HG03565 (cell line): ENCODE measurements around the gene ARTN.

Source experiments
- ATAC-seq: cut with Tn5 transposase; IDR thresholded peaks from one replicate; pipeline ENCODE4 v1.9.1; 2021; ENCODE audit warnings: mild to moderate bottlenecking, moderate library complexity; ENCODE audit not compliant: unreplicated experiment

The ARTN gene

GRCh38 chr1:43969416-43969745 lies 35.8 kb downstream of the ARTN start:
- ATAC-seq, result no peak

GRCh38 chr1:43969746-43970466 lies 36.3 kb downstream of the ARTN start, which contains the start of gene DPH2:
Gene DPH2 (plus strand): TSS chr1:43970010. CDS start chr1:43970176, 166 bp downstream.
- peak; percentile 71 for ATAC-seq

DNA sequence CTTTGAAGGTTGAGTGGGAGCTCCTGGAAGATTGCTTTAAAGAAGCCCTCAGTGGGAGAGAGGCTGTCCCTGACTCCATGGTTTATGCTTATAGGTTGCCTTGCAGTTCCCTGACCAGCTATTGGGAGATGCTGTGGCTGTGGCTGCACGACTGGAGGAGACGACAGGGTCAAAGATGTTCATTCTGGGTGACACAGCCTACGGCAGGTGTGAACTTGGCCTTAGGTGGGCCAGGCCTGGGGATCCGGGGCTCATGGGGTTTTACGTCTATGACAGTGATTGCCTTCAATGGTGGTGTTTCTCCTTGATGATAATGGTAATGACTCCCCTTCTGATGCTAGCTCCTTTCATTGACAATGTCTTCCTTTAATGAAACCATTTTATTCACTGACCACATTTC lies 36.9 kb downstream of the ARTN start:
- no peak for ATAC-seq

- no peak for ATAC-seq
Measured at GRCh38 chr1:43970911-43971310, 37.3 kb downstream of the ARTN start.

DNA sequence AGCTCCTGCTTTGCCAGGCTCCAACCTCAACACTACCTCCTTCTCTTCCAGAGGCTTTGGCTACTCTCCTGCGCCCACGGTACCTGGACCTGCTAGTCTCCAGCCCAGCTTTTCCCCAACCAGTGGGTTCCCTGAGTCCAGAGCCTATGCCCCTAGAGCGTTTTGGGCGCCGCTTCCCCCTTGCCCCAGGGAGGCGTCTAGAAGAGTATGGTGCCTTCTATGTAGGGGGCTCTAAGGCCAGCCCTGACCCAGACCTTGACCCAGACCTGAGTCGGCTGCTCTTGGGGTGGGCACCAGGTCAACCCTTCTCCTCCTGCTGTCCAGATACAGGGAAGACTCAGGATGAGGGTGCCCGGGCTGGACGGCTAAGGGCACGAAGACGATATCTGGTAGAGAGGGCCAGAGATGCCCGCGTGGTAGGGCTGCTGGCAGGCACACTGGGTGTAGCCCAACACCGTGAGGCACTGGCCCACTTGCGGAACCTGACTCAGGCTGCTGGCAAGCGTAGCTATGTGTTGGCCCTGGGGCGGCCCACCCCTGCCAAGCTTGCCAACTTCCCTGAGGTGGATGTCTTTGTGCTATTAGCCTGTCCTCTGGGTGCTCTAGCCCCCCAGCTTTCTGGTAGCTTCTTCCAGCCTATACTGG lies 37.9 kb downstream of the ARTN start:
- ATAC-seq, result no peak

DNA sequence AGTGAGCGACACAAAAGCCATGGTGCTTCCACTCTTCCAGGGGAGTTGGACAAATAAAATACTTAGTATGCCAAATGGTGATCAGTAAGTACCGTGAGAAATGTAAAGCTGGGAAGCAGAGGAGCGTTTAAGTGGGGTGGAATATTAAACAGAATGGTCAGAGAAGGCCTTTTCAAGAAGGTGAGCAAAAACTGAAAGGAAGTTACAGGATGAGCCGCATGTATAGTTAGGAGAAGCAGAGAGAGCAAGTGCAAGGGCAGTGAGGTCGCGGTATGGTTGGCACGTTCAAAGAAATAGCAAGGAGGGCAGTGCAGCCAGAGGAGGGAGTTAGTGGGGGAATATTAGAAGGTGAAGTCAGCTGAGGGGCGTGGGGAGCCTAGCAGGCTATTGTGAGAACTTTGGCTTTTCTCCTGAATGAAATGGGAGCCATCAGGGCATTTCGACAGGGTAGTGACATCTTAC lies 40.4 kb downstream of the ARTN start:
- ATAC-seq, result no peak

DNA sequence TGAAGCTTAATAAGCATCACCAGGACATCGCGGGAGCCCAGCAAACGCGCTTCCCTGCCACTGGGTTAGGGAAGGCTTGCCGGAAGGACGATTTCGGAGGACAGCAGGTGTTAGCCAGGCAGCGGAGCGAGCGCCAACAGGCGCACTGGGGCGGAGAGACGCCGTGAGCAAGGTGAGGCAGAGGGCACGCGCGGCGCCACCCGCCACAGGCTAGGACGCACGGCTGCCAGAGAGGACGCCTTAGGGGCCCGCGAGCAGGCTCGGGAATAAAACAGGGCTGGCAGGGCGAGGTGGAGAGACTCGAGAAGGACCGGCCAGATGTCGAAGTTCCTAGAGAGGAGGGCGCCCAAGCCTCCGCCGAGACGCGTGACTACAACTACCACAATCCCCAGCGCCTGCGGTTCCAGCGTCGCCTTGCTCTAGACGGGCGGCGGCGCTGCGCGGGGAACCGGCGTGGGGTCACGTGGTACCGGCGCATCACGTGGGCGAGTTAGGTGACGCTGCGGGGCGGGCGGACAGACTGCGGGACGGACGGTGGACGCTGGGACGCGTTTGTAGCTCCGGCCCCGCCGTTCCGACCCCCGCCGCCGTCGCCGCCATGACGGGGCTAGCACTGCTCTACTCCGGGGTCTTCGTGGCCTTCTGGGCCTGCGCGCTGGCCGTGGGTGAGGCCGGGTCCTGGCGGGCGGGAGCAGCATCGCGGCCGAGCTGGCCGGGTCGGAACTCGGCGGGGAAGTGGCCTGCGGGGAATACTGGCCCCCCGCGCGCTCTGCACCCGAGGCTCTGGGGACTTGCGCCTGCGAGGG lies 41.0 kb downstream of the ARTN start, which contains the start of gene ATP6V0B:
ATP6V0B (plus strand) TSS at position 518 of the 806 bp plus-strand sequence; CDS start at position 599, 81 bp downstream.
- peak; percentile 43 for ATAC-seq

DNA sequence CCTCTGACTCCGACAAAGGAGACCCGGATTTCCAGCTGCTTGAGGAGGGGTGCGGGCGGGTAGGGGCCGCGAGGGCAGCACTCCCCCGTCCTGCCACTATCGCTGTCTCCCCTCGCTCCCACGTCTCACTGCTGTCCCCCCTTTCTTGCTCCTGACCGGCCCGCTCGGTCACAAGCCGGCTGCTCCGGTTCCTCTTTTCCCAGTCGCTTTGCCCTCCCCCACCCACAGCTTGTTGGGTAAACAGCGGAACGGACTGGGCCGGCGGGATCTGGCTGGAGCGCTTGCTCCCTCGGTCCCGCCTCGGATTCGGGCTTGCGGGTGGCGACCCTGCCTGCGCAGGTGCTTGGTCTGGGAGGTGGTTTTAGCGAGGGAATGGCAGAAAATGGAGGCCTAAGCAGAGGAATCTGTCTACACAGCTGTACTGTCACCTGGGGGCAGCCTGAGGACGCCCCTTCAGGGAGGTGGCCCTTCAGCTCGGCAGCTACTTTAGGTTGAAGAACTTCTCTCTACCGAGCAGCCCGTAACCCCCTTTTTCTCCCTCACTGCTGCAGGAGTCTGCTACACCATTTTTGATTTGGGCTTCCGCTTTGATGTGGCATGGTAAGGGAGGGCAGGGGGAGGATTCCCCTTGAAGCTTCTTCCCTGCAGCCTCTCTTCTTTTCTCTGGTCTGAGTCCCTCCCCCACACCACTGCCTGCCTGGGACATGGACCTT lies 41.8 kb downstream of the ARTN start:
- ATAC-seq, result no peak

DNA sequence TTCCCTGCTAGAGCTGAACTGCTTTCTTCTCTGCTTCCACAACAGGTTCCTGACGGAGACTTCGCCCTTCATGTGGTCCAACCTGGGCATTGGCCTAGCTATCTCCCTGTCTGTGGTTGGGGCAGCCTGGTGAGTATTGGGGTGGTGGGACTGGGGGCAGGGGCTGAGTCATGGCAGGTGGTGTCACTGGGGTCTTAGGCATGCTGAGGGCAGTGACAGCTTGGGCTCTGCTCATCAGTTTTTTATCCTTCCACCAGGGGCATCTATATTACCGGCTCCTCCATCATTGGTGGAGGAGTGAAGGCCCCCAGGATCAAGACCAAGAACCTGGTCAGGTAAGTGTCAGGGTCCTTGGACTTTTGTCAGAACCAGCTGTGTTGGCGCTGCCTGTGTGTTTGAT lies 42.4 kb downstream of the ARTN start:
- no peak for ATAC-seq

DNA sequence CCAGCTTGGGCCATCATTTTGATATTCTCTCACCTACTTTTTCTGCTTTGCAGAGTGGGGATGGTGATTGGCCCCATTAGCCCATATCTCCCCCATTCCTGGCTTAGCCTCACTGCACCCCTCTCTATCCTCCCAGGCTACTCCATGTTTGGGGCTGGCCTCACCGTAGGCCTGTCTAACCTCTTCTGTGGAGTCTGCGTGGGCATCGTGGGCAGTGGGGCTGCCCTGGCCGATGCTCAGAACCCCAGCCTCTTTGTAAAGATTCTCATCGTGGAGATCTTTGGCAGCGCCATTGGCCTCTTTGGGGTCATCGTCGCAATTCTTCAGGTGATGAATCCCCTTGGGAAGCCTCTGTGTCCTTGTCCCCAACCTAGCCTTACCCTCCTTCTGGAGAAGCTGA lies 43.3 kb downstream of the ARTN start:
- ATAC-seq, result no peak

- no peak for ATAC-seq
Measured at GRCh38 chr1:43977376-43978263, 44.0 kb downstream of the ARTN start.

- ATAC-seq, result no peak
Measured at GRCh38 chr1:43978264-43978550, 44.6 kb downstream of the ARTN start.

DNA sequence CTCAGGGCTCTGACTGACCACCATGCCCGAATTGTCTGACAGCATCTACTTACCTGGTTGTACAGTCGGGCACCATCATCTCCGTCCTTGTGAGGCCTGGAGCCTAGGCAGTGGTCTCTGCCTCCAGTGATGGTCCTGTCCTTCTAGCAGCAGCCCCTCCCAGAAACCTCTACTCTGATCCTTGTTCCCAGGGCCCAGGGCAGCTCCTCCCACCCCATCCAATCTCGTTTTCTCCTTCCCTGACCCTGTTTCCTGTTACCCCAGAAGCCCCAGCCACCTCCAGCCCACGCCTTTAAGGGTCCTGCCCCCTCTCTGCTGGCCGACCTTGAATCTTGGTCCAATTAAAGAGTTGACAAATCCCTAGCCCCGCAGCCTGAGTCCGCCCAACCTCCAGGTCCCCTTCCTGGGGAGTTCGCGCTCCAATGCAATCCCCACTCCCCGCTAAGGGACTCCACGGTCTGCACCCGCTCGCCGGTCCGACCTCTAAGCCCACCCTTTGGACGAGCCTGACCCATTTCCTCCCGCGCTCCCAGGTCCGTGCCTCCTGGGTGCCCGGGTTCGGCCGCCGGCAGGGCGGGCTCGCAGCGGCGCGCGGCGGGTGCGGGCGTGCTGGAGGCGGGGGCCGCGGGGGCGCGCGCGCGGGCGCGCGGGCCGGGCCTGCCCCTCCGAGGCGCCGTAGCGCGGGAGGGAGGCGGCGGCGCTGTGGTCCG lies 45.1 kb downstream of the ARTN start, which contains the start of gene B4GALT2:
B4GALT2 (plus strand) TSS at position 660 of the 710 bp plus-strand sequence. CDS start 1,951 bp downstream, outside the sequence.
- ATAC-seq, result no peak

DNA sequence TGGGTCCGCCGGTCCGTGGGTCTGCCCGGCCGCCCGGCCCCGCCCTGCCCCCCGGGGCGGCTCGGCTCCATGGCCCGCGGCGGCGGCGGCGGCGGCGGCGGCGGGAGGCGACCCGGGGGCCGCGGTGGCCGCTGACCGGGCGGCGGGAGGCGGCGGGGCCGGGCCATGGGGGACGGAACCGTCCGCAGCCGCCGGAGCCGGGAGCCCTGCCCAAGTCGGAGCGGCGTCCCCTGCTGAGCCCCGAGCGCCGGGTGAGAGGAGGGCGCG lies 45.6 kb downstream of the ARTN start:
- no peak for ATAC-seq

GRCh38 chr1:43979528-43980254 lies 46.1 kb downstream of the ARTN start:
- no peak for ATAC-seq

DNA sequence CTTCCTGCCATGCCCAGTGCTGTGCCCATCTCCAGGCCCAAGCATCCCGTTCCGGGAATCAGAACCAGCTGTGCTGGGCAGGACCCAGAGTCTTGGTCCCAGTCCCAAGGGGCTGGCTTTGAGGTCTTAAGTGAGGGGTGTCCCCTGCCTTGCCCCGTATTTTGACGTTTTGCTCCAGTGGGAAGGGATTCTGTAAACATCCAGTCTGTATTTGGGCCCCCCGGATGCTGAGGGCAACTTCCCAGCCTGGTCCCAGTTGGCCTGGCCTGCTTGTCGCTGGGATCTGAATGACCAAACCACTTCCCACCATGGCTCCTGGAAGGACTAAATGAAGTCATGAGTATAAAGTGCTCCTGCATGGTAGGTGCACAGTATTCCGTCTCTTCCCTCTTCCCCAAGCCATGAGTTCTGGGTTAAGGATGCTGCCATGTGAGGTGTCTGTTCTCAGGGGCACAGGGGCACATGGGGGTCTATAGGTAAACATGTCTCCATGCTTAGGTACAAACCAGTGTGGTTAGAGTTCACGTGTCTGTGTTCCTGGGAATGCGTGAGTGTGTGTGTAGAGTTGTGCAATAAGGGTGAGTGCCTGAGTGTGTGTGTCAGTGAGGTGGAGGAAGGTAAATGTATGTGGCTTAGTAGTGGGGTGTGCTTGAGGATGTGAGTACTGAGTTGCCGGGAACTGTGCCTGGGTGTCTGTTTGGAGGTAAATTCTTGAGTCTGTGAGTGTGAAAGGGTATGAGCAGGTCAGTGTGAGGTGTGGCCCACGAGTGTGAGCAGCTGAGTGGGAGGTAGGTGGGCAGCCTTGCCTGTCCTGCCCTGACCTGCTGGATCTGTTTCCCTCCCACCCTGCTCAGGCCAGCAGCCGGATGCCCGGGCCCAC lies 46.9 kb downstream of the ARTN start:
- no peak for ATAC-seq

GRCh38 chr1:43981135-43981491 lies 47.5 kb downstream of the ARTN start:
- no peak for ATAC-seq

DNA sequence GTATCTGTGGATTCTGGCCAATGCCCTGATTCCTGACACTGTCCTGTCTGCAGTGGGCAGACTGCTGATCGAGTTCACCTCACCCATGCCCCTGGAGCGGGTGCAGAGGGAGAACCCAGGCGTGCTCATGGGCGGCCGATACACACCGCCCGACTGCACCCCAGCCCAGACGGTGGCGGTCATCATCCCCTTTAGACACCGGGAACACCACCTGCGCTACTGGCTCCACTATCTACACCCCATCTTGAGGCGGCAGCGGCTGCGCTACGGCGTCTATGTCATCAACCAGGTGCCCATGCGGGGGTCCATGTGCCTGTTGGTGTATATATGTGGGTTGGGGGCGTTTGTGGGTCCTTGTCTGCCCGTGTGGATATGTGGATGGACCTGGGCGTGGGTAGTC lies 48.0 kb downstream of the ARTN start:
- ATAC-seq, result no peak
